ENCODE results near the gene TMEM163. TPM values are rescaled to one million over a fixed set of nuclear protein-coding genes. Genes with fewer than 3 reads are reported as not detected.

The TMEM163 gene
- total RNA-seq, 1 experiment from 2014 or later = 0.78 TPM

GRCh38 chr2:134445985-134446382, 272.8 kb downstream of the TMEM163 start:
- in situ Hi-C loops (cut with HindIII; ENCODE audit: low pct_unique_long_range_greater_than_20kb, low sequenced_read_pairs) = no loop called here
- DNase-seq (ENCODE audit: low read depth) = no peak

GRCh38 chr2:134445116-134445515, 273.7 kb downstream of the TMEM163 start:
- no peak for DNase-seq (ENCODE audit: low read depth)
- in situ Hi-C loops (cut with HindIII; ENCODE audit: low pct_unique_long_range_greater_than_20kb, low sequenced_read_pairs) = no loop called here

GRCh38 chr2:134443814-134444480, 274.9 kb downstream of the TMEM163 start:
- in situ Hi-C loops (cut with HindIII; ENCODE audit: low pct_unique_long_range_greater_than_20kb, low sequenced_read_pairs) = no loop called here
- DNase-seq (ENCODE audit: low read depth) = no peak

GRCh38 chr2:134441153-134441863, 277.5 kb downstream of the TMEM163 start:
- in situ Hi-C loops (cut with HindIII; ENCODE audit: low pct_unique_long_range_greater_than_20kb, low sequenced_read_pairs) = no loop called here
- no peak for DNase-seq (ENCODE audit: low read depth)

GRCh38 chr2:134440336-134440909, 278.4 kb downstream of the TMEM163 start:
- in situ Hi-C loops (cut with HindIII; ENCODE audit: low pct_unique_long_range_greater_than_20kb, low sequenced_read_pairs) = no loop called here
- DNase-seq (ENCODE audit: low read depth) = no peak

- in situ Hi-C loops (cut with HindIII; ENCODE audit: low pct_unique_long_range_greater_than_20kb, low sequenced_read_pairs) = no loop called here
- no peak for DNase-seq (ENCODE audit: low read depth)
Observed at GRCh38 chr2:134438371-134438770, 280.4 kb downstream of the TMEM163 start.

- in situ Hi-C loops (cut with HindIII; ENCODE audit: low pct_unique_long_range_greater_than_20kb, low sequenced_read_pairs) = no loop called here
- DNase-seq (ENCODE audit: low read depth) = no peak
Observed at GRCh38 chr2:134436706-134437105, 282.1 kb downstream of the TMEM163 start.

GRCh38 chr2:134435936-134436335, 282.9 kb downstream of the TMEM163 start:
- no peak for DNase-seq (ENCODE audit: low read depth)
- in situ Hi-C loops (cut with HindIII; ENCODE audit: low pct_unique_long_range_greater_than_20kb, low sequenced_read_pairs) = no loop called here

GRCh38 chr2:134435505-134435904, 283.3 kb downstream of the TMEM163 start:
- in situ Hi-C loops (cut with HindIII; ENCODE audit: low pct_unique_long_range_greater_than_20kb, low sequenced_read_pairs) = no loop called here

GRCh38 chr2:134433979-134434378, 284.8 kb downstream of the TMEM163 start:
- DNase-seq (ENCODE audit: low read depth) = no peak
- in situ Hi-C loops (cut with HindIII; ENCODE audit: low pct_unique_long_range_greater_than_20kb, low sequenced_read_pairs) = no loop called here

More at GRCh38 chr2:134435505-134435904, 283.3 kb downstream of the TMEM163 start:
- DNase-seq (ENCODE audit: low read depth) = no peak

- no peak for DNase-seq (ENCODE audit: low read depth)
- in situ Hi-C loops (cut with HindIII; ENCODE audit: low pct_unique_long_range_greater_than_20kb, low sequenced_read_pairs) = no loop called here
Observed at GRCh38 chr2:134433469-134433868, 285.3 kb downstream of the TMEM163 start.

GRCh38 chr2:134432435-134432883, 286.3 kb downstream of the TMEM163 start:
- peak; percentile 40 for DNase-seq (ENCODE audit: low read depth)
- in situ Hi-C loops (cut with HindIII; ENCODE audit: low pct_unique_long_range_greater_than_20kb, low sequenced_read_pairs) = no loop called here

- DNase-seq (ENCODE audit: low read depth) = peak; percentile 48
- in situ Hi-C loops (cut with HindIII; ENCODE audit: low pct_unique_long_range_greater_than_20kb, low sequenced_read_pairs) = no loop called here
Observed at GRCh38 chr2:134431838-134432434, 286.9 kb downstream of the TMEM163 start.

- in situ Hi-C loops (cut with HindIII; ENCODE audit: low pct_unique_long_range_greater_than_20kb, low sequenced_read_pairs) = no loop called here
- DNase-seq (ENCODE audit: low read depth) = no peak
Observed at GRCh38 chr2:134429886-134430285, 288.9 kb downstream of the TMEM163 start.

- in situ Hi-C loops (cut with HindIII; ENCODE audit: low pct_unique_long_range_greater_than_20kb, low sequenced_read_pairs) = no loop called here
- no peak for DNase-seq (ENCODE audit: low read depth)
Observed at GRCh38 chr2:134426721-134427120, 292.1 kb downstream of the TMEM163 start.

GRCh38 chr2:134425724-134426496, 292.9 kb downstream of the TMEM163 start:
- in situ Hi-C loops (cut with HindIII; ENCODE audit: low pct_unique_long_range_greater_than_20kb, low sequenced_read_pairs) = no loop called here
- no peak for DNase-seq (ENCODE audit: low read depth)

GRCh38 chr2:134421556-134422328, 297.1 kb downstream of the TMEM163 start:
- no peak for DNase-seq (ENCODE audit: low read depth)
- in situ Hi-C loops (cut with HindIII; ENCODE audit: low pct_unique_long_range_greater_than_20kb, low sequenced_read_pairs) = no loop called here

- DNase-seq (ENCODE audit: low read depth) = no peak
- in situ Hi-C loops (cut with HindIII; ENCODE audit: low pct_unique_long_range_greater_than_20kb, low sequenced_read_pairs) = no loop called here
Observed at GRCh38 chr2:134420920-134421319, 297.9 kb downstream of the TMEM163 start.

Measured in Caki2 (cell line).